HG03108 (cell line): ENCODE measurements around the gene CRHR2.
"Not testable (repeated sequence)": the region's sequence is repeated elsewhere in the genome, so short reads cannot be mapped to it uniquely, and the experiment has no call there.

ENCODE experiments used
- ATAC-seq: cut with Tn5 transposase; IDR thresholded peaks from one replicate; pipeline ENCODE4 v1.9.1; 2021; ENCODE audit warnings: moderate library complexity; ENCODE audit not compliant: unreplicated experiment

The CRHR2 gene

DNA sequence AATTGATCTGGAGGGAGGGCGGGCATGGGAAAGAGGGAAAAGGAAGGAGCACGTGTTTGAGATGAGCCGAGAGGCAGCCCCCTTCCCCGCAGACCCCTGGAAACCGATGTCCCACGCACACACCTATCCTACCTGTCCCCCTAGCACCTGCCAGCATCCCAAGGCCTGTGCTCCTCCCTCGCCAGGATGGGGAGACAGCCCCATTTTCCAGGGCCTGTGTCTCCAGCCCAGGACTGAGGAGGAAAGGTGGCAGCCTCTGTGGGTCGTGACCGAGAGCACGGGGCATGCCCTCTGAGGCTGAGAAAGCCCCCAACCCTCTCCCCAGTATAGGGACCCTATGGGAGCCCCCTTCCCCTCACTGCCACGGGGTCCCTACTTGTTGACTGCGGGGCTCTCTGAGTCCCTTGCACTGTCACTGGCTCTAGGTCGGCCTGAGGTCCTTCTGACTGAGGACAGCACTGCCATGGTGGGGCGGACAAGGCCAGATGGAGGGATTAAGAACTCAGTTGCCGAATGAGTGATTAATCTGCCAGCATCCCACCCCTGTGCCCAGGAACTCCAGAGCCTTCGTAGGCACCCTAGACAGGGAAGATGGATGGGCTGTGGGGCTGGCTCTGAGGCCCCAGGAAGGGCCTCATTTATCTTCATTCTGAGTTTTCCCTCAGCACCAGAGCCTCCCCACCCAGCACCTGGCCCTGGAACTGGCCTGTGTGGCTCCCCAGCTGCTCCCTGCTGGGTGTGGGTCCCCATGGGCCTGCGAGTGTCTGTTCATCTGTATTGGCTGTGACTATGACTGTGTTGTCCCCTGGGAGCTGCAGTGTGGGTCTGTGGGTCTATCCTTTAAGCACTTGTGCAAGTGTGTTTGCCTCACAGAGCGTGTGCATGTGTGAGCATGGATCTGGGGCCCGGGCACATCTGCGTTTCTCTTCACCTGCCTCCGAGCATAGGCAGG is 26.0 kb downstream of the CRHR2 start:
- ATAC-seq: no peak

DNA sequence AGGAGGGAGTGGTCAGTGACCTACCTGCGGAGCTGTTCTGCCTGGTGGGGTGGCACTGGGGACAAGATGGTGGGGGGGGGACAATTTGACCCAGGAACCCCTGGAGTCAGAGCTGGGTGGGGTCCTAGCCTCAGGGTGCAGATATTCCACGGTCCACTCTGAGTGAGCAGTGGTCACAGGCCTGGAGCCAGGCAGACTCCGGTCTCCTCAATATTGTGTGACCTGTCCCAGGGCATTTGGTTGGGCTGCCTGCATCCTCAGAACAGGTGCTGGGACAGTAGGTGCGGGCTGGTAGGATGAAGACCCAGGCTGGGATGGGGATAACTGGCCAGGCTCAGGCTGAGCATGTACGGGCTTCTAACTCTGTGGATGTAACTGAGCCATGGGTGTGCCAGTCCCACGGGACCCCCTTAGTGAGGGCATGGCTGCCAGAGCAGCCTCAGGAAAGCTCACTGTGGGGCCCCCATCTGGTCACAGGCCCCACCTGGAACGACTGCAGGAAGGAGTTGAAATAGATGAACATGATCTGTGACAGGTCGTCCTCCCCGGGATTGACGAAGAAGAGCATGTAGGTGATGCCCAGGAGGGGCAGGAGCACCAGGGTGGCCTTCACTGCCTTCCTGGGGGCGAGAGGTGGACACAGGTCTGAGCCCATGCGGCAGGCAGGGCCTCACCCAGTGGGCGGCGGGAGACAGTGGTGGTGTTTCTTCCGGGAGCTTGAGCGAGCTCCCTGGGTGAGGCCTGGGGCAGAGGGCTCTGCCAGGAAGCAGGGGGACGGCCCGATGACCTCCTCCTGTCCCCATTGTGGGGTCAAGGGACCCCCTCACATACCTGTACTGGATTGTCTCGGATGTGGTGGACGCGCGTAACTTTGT is 26.9 kb downstream of the CRHR2 start:
- no peak for ATAC-seq

DNA sequence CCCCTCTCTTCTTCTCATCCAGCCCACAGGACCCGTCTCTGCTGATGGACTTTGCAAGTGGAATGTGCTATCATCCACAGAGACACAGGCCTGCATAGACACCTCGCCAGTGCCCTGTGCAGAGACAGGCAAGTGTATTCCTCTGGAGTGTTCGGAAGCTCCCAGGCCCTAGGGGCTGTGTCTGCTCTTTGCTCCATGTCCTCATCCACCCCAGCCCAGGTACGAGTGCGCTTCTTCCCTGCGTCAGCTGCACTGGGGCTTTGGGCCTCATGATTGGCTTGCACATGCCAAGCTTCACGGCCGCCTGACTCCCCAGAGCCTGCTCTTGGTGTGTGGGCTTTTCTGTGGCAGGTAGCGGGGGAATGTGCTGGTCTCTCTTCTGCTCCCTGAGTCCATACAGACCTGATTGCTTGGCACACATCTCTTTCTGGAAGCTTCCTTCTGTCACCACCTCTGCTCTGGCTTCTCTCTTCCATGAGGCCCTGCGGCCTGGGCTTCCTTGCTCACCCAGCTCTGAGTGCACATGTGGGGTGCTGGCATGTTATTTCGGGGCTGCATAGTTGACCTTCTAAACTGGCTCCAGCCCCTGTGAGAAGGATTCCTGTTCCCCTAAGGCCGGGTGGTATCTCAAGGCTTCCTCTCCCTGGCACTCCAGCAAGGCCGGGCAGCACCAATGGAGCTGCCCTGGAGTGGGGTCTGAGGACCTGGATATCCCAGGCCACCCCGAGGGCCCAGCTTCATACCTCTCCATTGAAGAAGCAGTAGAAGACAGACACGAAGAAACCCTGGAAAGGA is 27.8 kb downstream of the CRHR2 start:
- no peak for ATAC-seq

DNA sequence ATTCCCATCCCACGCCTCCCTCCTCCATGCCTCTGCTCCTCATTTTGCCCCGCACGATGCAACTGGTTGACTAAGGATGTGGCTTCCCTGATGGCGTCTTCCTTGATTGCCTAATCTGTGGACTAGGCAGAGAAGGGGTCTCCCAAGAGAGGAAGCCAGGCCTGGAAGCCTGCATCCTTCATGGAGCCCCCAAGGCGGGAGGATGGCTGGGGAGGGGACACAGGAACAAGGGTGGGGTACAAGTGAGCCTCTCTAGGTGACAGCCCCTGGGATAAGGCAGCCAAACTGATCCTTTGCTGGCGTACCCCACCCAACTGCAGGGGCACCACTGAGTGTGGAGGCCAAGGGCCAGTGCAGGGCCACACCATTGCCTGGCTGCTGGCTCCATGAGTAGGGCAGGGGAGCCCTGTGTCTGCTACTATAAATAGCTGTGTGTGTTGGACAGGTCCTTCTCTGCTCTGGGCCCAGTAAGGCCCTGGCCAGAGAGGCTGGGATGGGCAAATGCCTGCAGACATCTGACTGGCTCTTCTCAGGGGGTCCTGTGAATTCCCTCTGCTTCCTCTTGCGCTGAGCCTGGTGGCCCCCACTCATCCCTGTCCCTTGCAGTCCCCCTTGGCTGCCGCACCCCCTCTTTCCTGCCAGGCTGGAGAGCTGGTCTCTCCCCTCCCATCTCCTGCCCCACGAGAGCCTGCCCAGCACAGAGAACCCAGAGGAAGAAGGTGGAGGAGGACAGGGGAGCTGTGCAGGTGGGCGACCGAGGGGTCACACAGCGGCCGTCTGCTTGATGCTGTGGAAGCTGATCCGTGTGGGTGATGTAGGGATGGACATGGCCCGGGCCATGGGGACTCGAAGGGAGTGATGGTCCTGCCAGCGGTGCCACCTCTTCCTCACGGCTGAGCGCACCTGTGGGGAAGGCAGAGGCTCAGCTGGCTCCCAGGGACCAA is 29.3 kb downstream of the CRHR2 start:
- ATAC-seq: no peak

DNA sequence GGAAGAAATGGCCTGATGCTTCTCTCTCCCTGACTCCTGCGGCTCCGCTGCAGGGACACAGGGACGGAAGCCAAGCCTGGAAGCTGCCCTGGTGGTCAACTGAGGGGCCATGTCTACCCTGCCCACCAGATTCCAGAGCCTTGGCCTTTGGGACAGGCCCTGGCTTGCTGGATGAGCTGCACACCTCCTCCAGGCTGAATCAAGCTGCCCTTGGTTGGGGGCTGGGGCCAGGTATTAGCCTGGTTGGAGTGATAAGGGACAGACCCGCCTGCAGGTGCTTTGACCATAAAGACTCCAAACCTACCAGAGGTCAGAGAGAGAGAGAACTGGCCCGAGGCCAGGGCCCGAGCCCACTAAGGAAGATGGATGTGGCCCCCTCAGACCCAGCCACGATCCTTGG is 30.1 kb downstream of the CRHR2 start:
- ATAC-seq: no peak

DNA sequence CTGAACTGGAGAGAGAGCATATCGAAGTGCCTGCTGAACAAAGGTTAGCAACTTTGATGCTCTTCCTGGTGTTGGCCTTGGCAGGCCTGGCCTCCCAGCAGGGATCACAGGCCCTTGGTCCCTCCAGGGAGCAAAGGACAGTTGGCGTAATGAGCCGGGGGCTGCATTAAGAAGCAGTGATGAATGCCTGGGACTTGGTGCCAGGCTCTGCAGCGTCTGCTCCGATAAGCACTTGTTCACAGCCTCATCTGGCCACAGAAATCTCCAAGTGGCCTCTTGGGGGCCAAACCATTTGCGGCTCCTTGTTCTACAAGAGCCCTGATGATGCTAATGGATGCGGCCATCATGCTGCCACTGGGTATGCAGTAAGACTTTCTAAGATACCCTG is 31.8 kb downstream of the CRHR2 start:
- no peak for ATAC-seq

DNA sequence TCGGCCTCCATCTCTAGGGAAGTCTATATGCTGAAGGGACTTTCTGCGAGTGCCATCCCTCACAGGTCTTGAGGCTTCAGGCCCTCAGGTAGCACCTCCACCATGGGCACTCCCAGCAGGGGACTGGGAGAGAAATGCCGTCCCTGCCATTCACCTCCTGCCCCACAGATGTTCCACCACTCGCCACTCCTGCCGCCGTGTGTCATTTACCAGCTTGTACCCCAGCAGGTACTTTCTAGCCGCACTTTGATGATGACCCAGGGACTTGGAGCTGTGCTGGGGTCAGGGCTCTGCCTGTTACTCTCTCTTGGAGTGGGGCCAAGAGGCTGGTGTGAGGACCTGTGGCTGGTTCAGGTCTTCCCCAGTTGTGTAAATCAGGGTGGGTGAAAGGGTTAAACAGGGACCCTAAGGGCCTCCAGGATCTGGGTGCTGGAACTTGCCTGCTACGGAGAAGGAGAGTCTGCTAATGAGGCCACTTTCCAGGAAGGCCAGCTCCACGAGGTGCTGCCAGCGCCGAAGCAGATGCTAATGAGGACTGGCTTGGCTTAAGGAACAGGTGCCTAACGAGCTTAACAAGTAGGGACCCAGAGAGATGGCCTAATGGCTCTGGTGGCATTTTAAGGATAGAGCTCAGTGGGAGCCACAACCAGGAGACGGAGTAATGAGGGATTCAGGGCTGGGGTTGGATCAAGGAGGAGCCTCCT is 32.4 kb downstream of the CRHR2 start:
- ATAC-seq: no peak

DNA sequence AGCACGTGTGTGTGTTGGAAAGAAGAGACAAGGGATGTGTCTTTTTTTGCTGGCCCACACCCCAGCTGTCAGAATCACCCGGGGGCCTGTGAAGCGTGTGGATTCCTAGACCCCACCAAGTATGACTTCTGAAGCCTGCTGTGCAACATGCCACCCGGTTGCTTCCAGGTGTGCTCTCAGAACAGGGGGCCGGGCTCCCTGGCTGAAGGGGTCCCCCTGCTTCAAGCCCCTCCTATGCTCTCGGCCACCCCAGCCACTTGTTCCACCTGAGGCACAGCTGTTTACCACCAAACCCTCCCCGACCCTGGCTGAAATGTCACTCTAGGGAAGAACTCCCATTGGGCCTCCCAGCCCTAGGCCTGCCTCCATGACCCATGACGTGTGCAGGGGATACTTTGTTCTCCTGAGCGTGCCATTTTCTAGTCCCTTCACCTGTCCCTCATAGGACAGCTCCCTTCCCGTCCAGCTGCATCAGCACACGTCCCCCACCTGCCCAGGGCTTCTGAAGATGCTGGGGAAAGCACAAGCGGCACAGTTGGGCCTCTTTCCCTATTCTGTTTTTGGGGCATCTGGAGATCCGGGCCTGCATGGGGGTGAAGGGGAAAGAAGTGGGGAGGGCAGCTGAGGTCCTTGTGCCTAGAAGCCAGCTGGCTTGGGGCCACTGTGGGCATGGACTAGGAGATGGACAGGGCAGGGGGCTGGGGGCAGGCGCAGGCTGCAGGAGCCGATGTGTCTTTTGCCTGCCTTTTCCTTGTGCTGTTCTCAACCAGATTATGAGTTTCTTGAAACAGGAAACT is 33.3 kb downstream of the CRHR2 start:
- ATAC-seq: no peak

DNA sequence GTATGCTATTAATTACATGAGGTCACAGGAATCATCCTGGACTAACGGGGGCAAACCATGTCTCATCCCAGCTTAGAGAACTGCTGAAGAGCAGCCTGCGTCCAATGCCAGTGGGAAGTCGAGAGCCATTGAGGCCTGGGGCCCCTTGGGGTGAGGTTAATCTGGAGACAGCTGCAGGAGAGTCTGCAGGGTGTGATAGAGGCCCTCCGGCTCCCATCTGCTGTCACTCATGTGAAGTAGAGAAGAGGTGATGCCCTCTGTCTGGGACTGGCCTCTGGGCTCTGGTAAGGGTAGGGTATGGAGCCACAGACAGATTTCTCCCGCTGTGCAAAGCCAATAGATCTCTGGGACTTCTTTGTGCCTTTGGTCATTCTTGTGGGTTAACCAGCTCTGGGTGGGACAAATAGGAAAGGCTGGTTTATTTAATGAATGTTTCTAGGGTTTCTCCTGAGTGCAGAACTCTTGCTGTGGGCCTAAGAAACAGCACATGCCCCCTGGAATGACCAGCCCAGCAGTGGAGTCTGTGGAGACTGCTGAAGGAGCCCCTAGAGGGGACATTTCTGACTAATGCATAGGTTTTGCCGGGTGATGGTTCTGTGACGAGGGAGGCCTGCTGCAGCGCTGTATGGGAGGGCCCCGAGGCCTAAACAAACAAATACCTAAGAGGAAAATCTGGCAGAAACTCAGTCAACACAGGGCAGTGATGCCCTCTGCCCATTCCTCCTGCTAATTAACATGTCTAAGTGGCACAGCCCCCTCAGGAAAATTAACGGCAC is 34.5 kb downstream of the CRHR2 start:
- ATAC-seq: no peak

DNA sequence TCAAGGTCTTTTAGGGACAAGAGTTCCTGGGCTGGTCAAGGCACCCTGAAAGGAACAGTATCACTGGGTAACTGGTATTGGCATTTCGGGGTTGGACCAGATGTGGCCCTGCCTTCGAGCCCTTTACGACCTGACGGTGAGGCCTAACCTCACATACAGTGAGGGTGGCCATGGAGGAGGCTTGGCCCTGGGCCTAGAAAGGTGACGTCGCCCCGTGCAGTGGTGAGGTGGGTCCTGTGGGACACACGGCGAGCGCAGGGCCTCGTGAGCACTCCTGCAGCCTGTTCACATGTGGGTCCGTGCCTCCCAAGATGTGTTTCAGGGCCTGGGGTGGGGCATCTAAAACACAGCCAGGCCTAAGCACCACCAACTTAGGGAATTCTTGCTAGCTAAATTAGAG is 36.1 kb downstream of the CRHR2 start:
- no peak for ATAC-seq

DNA sequence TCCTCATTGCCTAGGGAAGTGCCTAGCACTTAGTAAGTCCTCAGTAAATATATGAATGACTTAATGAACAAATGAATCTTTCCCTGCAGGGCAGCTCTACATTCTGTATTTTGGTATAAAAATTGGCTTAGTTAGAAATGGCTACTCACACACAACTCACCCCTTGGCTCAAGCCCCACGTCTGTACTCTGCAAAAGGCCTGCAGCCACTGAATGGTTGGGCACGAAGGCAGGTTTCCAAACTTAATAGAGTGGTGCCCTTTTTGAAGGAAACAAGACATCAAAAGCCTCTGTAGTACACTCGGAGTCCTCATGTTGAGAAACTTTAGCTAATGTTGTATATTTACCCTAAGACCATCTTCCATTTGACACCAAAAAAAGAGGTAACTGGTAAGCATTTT is 36.6 kb downstream of the CRHR2 start:
- no peak for ATAC-seq

DNA sequence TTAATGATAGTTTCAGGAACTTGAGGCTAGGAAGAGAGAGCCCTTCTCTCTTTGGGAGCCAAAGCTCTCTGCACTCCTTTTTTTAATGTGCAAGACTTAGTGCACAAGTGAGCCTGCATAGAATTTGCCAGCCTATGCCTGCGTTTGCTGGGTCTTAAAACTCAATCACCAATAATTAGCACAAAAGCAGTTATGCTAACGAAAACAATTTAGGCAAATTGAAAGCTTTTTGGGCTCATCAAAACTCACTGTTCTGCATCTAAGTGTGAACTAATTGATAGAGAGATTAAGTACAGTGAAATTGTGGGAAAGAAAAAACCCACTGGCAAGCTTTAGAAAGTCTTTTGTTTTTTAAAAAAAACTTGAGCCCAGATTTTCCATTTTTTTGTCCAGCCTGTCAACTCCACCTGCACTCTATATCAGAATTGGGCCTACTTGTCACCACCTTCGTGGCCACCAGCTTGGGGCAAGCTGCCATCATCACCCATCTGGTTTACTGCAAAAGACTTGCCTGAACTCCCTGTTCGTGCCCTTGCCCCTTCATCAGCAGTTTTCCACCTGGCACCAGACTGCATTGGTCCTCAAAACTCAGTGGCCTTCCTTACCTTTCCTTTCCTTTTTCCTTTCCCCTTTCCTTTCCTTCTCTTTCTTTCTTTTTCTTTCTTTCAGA is 37.8 kb downstream of the CRHR2 start:
- no peak for ATAC-seq

DNA sequence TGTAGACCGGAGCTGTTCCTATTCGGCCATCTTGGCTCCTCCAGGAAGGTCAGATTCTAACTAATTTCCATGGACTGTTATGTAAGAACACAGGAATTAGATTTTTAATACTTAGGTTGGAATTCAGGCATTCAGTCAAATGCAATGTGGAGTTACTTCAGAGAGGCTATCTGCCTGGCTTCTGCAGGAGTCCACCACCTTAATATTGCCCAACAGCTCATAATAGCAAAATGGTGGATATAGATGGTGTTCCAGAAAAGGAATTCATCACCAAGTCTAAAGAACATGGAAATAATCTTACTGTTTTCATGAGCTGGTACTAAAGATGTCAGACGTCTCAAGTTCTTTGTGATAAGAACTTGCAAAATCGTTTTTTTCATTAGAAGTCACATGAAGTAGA is 39.5 kb downstream of the CRHR2 start:
- no peak for ATAC-seq

DNA sequence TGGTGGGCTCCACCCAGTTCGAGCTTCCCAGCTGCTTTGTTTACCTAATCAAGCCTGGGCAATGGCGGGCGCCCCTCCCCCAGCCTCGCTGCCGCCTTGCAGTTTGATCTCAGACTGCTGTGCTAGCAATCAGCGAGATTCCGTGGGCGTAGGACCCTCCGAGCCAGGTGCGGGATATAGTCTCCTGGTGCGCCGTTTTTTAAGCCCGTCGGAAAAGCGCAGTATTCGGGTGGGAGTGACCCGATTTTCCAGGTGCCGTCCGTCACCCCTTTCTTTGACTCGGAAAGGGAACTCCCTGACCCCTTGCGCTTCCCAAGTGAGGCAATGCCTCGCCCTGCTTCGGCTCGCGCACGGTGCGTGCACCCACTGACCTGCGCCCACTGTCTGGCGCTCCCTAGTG is 39.9 kb downstream of the CRHR2 start:
- ATAC-seq: not testable (repeated sequence)

DNA sequence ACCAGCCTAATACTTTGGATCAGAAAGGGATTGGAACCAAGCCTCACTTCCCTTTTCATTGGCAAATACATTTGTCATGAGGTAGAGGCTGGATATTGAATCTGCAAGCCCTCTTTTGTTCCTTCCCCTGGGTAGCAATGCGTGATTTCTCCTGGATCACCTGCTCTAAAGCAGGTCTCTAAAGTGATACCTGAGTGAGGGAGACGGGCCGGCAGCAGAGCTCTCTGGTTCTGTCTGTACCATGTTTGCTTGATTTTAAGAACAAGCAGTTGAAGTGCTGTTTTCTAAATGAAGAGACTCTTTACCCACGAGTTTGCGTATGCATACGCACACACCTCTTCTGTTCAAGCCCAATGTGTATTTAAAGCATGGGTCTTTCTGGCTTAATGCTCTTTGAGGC is 46.5 kb downstream of the CRHR2 start:
- no peak for ATAC-seq

DNA sequence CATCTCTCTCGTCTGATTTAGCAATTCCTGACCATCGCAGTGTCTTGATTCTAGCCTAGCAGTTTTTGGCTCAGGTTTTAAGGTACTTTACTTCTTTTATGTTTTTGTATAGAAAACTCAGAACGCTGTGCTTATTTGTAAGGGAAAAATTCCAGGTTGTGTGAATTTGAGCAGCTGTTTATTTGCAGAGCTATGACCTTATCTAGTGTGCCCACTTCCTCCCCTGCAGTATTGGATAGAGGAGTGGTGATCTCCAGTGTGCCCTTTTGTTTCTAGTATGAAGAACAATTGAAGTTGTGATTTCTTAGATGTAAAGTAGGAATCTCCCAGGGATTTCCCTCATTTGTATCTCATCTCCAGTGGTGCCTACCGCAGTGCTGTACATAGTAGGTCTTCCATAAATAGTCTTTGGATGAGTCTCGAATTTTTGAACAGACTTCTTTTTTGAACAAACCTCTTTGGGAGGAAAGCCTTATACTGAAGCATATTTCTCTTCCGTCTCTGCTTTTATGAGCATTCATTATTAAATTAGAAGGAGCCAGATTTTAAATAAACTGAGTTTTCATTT is 47.5 kb downstream of the CRHR2 start:
- ATAC-seq: no peak

DNA sequence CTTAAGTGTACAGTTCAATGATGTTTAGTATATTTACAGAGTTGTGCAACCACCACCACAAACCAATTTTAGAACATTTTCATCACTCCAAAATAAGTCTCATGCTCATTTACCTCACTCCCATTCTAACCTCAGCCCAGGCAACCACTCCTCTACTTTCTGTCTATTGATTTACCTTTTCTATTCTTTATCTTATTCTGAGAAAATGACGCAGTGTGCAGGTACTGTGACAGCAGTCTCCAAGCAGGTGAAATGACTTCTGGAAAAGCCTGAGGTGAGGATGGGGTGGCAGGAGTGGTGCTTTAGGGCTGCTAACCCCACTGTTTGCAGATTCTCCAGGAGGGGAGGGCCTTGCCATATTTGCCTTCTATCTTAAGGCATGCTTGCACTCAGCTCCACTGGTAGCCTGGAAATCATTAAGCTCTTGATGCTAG is 48.0 kb downstream of the CRHR2 start:
- peak; percentile 42 for ATAC-seq
